HK-2 (cell line): ENCODE data around the gene STK4.

Experiments used
- DNase-seq: peaks from one replicate; pipeline ENCODE4 v3.0.0-alpha.2; 2018; ENCODE audit not compliant: unreplicated experiment

The STK4 gene

DNA sequence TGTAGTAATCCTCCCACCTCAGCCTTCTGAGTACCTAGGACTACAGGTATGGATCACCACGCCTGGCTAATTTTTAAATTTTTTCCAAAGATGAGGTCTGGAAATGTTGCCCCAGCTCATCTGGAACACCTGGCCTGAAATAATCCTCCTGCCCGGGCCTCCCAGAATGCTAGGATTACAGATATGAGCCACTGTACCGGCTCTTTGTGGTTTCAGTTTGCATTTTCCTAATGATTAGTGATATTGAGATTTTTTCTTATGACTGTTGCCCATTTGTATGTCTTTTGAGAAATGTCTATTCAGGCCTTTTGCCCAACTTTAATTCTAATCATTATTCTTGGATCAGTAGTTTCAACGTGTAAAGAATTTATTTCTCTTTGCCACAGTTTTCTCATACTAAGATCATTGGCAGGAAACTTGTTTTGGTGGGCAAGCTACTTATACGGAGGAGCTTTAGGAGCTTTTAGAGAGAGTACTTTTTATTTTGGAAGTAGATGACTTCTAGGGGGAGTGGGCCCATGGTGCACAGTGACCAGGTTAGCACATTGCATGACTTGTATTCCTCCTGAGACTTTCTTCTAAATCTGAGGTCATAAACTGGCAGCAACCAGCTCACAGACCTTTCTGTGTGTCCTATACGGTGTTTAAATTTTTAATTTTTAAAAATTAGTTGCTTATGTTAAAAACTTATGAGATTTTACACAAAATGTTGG is 62.3 kb downstream of the STK4 start:
- no peak for DNase-seq

- DNase-seq: no peak
These were observed 63.6 kb downstream of the STK4 start for GRCh38 chr20:45029884-45030283.

GRCh38 chr20:45032276-45032675 is 66.0 kb downstream of the STK4 start:
- no peak for DNase-seq

- DNase-seq: no peak
These were observed 66.5 kb downstream of the STK4 start for GRCh38 chr20:45032781-45033180.

DNA sequence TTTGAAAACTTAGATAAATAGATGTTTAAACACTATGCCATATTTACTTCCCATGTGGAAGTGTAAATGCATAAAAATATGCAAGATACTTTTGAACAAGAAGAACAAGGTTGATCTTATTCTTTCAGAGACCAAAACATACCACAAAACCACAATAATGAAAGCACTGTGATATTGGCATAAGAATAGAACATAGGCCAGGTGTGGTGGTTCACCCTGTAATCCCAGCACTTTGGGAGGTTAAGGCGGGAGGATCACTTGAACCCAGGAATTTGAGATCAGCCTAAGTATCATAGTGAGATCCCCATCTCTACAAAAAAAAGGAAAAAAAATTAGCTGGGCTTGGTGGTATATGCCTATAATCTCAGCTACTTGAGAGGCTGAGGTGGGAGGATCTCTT is 68.1 kb downstream of the STK4 start:
- no peak for DNase-seq

- DNase-seq: peak; percentile 47
These were observed 69.9 kb downstream of the STK4 start for GRCh38 chr20:45036044-45036755.

DNA sequence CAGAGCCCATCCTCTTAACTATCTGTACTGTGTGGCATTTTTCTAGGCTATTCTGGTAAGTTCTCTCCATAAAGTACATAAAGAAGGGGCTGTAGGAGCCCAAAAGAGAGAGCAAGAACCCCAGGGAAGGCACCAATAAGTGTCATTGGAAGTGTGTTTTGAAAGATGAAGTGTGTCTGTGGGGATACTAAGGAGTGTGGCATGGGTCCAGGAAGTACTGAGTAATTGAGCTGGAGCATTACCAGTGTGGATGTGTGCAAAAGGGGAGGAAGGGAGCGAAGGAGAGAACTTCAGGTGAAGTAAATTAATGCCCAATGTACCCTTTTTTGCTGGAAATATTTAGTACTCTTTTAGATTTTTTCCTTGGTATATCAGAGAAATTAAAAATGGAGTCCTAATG is 70.7 kb downstream of the STK4 start:
- DNase-seq: no peak

DNA sequence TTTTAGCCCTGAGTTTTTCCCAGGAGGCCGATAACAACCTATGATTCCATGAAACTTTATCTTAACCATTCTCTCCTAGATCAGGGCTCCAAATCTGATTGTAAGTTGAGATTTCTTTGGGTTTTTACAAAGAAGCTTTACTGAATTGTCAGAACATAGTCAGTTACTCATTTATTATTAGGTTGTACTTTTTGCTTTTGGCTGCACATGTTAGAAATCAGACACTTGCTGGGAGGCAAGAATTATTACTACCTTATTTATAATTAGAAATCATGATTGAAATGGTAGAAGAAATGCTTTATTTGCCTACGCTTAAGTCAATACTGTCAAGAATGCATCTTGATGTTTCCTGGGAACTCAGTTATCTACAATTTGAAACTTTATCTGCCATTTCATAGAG is 71.3 kb downstream of the STK4 start:
- no peak for DNase-seq

GRCh38 chr20:45038745-45039474 is 72.6 kb downstream of the STK4 start:
- no peak for DNase-seq

GRCh38 chr20:45039475-45039820 is 73.1 kb downstream of the STK4 start:
- DNase-seq: no peak

DNA sequence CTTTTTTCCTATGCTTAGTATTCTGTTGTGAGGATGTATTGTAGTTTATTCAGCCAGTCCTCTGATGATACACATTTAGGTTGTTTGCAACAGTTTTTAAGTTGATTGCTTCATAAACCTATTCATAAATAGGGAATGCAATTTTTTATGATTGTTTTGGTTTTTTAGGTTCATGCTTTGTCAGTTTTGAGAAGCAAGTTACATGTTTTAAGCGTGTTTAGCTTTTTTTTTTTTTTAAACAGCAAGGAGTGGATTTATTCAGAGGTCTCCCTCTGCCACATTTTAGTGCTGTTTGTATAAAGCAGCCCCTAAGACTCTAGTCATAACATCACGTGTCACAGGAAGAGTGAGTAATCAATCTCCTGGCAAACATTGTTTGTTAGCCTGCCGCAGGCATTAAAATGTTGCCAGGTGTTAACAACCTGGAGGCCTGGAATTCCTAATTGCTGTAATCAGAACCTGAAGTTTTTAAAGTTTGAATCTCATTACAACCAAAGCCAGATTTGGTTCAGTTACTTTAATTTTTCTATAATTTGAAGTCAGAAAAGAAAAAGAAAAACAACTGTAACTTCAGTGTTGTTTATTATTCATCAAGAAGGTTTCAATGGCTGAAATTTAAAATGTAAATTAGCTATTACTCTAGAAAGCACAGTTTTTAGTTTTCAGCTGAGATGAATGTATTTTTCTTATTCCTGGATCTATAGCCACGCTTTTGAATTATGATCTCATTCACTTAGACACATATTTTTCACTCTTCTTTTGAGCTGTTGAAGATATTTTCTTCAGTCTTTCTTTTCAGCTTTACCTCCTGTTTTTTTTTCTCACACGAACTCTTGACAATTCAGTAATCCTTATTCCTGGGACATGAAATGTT is 75.4 kb downstream of the STK4 start:
- no peak for DNase-seq

DNA sequence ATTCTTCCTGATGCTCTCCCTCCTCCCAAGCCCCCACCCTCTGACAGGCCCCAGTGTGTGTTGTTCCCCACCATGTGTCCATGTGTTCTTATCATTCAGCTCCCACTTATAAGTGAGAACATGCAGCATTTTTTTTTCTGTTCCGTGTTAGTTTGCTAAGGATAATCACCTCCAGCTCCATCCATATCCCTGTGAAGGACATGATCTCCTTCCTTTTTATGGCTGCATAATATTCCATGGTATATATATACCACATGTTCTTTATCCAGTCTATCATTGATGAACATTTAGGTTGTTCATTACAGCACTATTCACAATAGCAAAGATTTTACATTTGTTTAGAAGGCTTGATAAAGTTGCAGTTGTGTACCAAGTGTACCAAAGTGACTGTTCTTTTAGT is 76.7 kb downstream of the STK4 start:
- DNase-seq: no peak

GRCh38 chr20:45044084-45044573 is 77.8 kb downstream of the STK4 start:
- DNase-seq: no peak

DNA sequence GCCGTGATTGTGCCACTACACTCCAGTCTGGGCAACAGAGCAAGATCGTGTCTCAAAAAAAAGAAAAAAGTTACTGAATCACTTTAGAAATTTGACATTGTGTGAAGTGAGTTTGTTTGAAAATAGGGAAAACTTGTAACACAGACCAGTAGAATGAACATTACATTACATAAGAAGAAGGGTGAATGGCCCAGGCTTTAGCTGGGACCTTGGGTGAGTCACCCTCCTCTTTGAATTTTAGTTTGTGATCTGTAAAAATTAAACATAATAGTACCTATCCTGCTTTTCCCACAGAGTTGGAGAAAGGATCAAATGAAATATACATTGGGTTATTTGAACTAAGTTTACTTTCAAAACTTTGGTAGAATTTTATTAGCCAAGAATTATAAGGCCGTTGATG is 78.3 kb downstream of the STK4 start:
- DNase-seq: no peak

GRCh38 chr20:45047581-45048119 is 81.3 kb downstream of the STK4 start:
- no peak for DNase-seq

DNA sequence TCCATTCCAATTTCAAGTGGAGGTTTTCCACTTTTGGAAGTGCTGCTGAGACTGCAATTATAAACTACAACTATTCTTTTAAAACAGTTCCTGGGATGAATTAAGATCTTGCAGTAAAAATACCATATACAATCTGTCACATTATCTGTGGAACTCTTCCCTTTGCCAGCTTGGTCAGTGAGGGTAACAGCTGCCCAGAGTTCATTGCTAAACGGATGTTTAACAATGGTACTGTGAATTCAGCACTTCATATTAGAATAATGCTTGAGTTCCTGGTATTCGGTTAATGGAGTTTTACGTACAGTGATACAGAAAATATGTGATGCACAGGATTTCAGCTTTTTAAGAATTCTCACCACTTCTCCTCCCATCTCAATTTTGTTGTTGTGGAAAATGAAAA is 83.1 kb downstream of the STK4 start:
- DNase-seq: no peak

GRCh38 chr20:45049904-45050471 is 83.7 kb downstream of the STK4 start:
- DNase-seq: no peak

GRCh38 chr20:45051204-45052060 is 85.1 kb downstream of the STK4 start:
- DNase-seq: no peak

GRCh38 chr20:45052698-45053429 is 86.6 kb downstream of the STK4 start:
- no peak for DNase-seq
